Suprapubic skin (tissue), 4 donors: ENCODE results near the gene CTSO. TPM values are rescaled to one million over a fixed set of nuclear protein-coding genes. Genes with fewer than 3 reads are reported as not detected.

Experiments
- DNase-seq, 2 donors: peaks; one replicate each; pipeline ENCODE4 v3.0.0-alpha.2; 2019; ENCODE audit warnings: low spot score in 2 of 2
- H3K27ac ChIP-seq: fragments of 200-600 bp; sonication (generic); one replicate; pipeline ENCODE4 v1.5.1; 2019
- H3K27me3 ChIP-seq: fragments of 200-600 bp; sonication (generic); one replicate; pipeline ENCODE4 v1.5.1; 2019
- H3K36me3 ChIP-seq: fragments of 200-600 bp; sonication (generic); one replicate; pipeline ENCODE4 v1.5.1; 2019
- H3K4me1 ChIP-seq: fragments of 200-600 bp; sonication (generic); one replicate; pipeline ENCODE4 v1.5.1; 2019
- H3K4me3 ChIP-seq: fragments of 200-600 bp; sonication (generic); one replicate; pipeline ENCODE4 v1.5.1; 2019; ENCODE audit warnings: mild to moderate bottlenecking
- H3K9me3 ChIP-seq: fragments of 200-600 bp; sonication (generic); one replicate; pipeline ENCODE4 v1.5.1; 2019
- CTCF ChIP-seq, 2 donors: fragments of 200-600 bp in 1 of 2; fragments of 450-650 bp in 1 of 2; sonication (generic) in 1 of 2; IDR thresholded peaks; one replicate each; pipeline ENCODE4 v1.5.1; 2016 to 2019; ENCODE audit warnings: antibody characterized with exemption in 2 of 2, mild to moderate bottlenecking in 1 of 2, moderate library complexity in 1 of 2
- EP300 ChIP-seq: sonication (generic); formaldehyde crosslinking; IDR thresholded peaks from one replicate; pipeline ENCODE4 v1.6.1; 2017; ENCODE audit warnings: antibody characterized with exemption
- POLR2A ChIP-seq, 2 donors: fragments of 450-650 bp; IDR thresholded peaks; one replicate each; pipeline ENCODE4 v1.6.1; 2017; ENCODE audit warnings: antibody characterized with exemption in 2 of 2, mild to moderate bottlenecking in 2 of 2, moderate library complexity in 2 of 2
- POLR2AphosphoS5 ChIP-seq, 3 donors: sonication (generic); formaldehyde crosslinking; IDR thresholded peaks; one replicate each; pipeline ENCODE4 v1.6.1; 2017; ENCODE audit warnings: antibody characterized with exemption in 3 of 3
- WGBS: methylation state at CpG from one replicate; pipeline ENCODE4 v1.1.5; 2018; 5-methylcytosine and 5-hydroxymethylcytosine counted together
- total RNA-seq, 4 donors: library from RNA; depleted of rRNA; stranded (reverse); fragments of >200 nt; gene quantifications; one replicate each; pipeline ENCODE4 v1.1.0, GENCODE V29; 2016

The CTSO gene
- total RNA-seq, 4 donors from 2014 or later: 5.7 to 8.0 (median 7.6) TPM

GRCh38 chr4:155887847-155888570 is 65.7 kb downstream of the CTSO start:
- TF ChIP-seq EP300 (no peak), CTCF (IDR thresholded peaks at IDR 0.05) (no peak)
- no peak overlapping the region for H3K27ac ChIP-seq
- no peaks in the 10 kb centered on the region for H3K27me3 ChIP-seq
- 74% methylated on average over 5 of the region's 6 CpGs for WGBS
- H3K9me3 ChIP-seq: no peaks in the 10 kb centered on the region
- H3K4me3 ChIP-seq: no peak overlapping the region
- H3K4me1 ChIP-seq: no peaks in the 10 kb centered on the region
- DNase-seq: no peak
- no peaks in the 10 kb centered on the region for H3K36me3 ChIP-seq

- Histone ChIP-seq H3K27ac (no peak overlapping the region), H3K4me1 (no peaks in the 10 kb centered on the region), H3K4me3 (no peak overlapping the region), H3K27me3 (no peaks in the 10 kb centered on the region), H3K9me3 (no peaks in the 10 kb centered on the region), H3K36me3 (no peaks in the 10 kb centered on the region)
- DNase-seq: no peak
- WGBS: 63% methylated on average over 1 of the region's 1 CpG
- TF ChIP-seq CTCF (IDR thresholded peaks at IDR 0.05) (no peak), EP300 (no peak), POLR2A (IDR thresholded peaks at IDR 0.05) (no peak), POLR2AphosphoS5 (IDR thresholded peaks at IDR 0.05) (no peak)
Observed at GRCh38 chr4:155887045-155887444, 66.6 kb downstream of the CTSO start.

GRCh38 chr4:155885666-155886065 is 68.0 kb downstream of the CTSO start:
- no peak for DNase-seq
- H3K36me3 ChIP-seq: no peaks in the 10 kb centered on the region
- WGBS: 77% methylated on average over 6 of the region's 6 CpGs
- no peaks in the 10 kb centered on the region for H3K27me3 ChIP-seq
- no peak overlapping the region for H3K27ac ChIP-seq
- no peaks in the 10 kb centered on the region for H3K4me1 ChIP-seq
- no peaks in the 10 kb centered on the region for H3K9me3 ChIP-seq
- TF ChIP-seq POLR2AphosphoS5 (IDR thresholded peaks at IDR 0.05): no peak
- no peak for TF ChIP-seq EP300
- no peak for TF ChIP-seq CTCF (IDR thresholded peaks at IDR 0.05)
- TF ChIP-seq POLR2A (IDR thresholded peaks at IDR 0.05): no peak
- H3K4me3 ChIP-seq: no peak overlapping the region

GRCh38 chr4:155883895-155884294 is 69.8 kb downstream of the CTSO start:
- Histone ChIP-seq H3K4me3 (no peak overlapping the region), H3K27me3 (no peaks in the 10 kb centered on the region), H3K4me1 (no peaks in the 10 kb centered on the region), H3K27ac (no peak overlapping the region), H3K36me3 (no peaks in the 10 kb centered on the region), H3K9me3 (no peaks in the 10 kb centered on the region)
- TF ChIP-seq POLR2A (IDR thresholded peaks at IDR 0.05): no peak
- no peak for DNase-seq
- WGBS: 80% methylated on average over 3 of the region's 3 CpGs

- no peak overlapping the region for H3K27ac ChIP-seq
- DNase-seq: no peak
- no peak for TF ChIP-seq EP300
- no peak for TF ChIP-seq POLR2AphosphoS5 (IDR thresholded peaks at IDR 0.05)
- TF ChIP-seq CTCF (IDR thresholded peaks at IDR 0.05): no peak
- no peak for TF ChIP-seq POLR2A (IDR thresholded peaks at IDR 0.05)
- 54% methylated on average over 1 of the region's 1 CpG for WGBS
- no peaks in the 10 kb centered on the region for H3K27me3 ChIP-seq
- no peaks in the 10 kb centered on the region for H3K36me3 ChIP-seq
- no peaks in the 10 kb centered on the region for H3K4me1 ChIP-seq
- H3K4me3 ChIP-seq: no peak overlapping the region
- H3K9me3 ChIP-seq: no peaks in the 10 kb centered on the region
Observed at GRCh38 chr4:155881555-155881954, 72.1 kb downstream of the CTSO start.

- H3K36me3 ChIP-seq: no peaks in the 10 kb centered on the region
- peaks cover 6% of the 10 kb centered on the region for H3K9me3 ChIP-seq
- DNase-seq: no peak
- TF ChIP-seq EP300 (no peak), POLR2AphosphoS5 (IDR thresholded peaks at IDR 0.05) (no peak), CTCF (IDR thresholded peaks at IDR 0.05) (no peak), POLR2A (IDR thresholded peaks at IDR 0.05) (no peak)
- H3K27ac ChIP-seq: no peak overlapping the region
- H3K4me1 ChIP-seq: no peaks in the 10 kb centered on the region
- no peaks in the 10 kb centered on the region for H3K27me3 ChIP-seq
- no peak overlapping the region for H3K4me3 ChIP-seq
Observed at GRCh38 chr4:155879767-155880166, 73.9 kb downstream of the CTSO start.
